ENCODE measurements around the gene GPR75. TPM values are rescaled to one million over a fixed set of nuclear protein-coding genes. Genes with fewer than 3 reads are reported as not detected.
"Not testable (repeated sequence)": the region's sequence is repeated elsewhere in the genome, so short reads cannot be mapped to it uniquely, and the experiment has no call there.

Gene GPR75
- total and polyA plus RNA-seq, 12 donors: 0.32 to 2.1 (median 0.96) TPM

DNA sequence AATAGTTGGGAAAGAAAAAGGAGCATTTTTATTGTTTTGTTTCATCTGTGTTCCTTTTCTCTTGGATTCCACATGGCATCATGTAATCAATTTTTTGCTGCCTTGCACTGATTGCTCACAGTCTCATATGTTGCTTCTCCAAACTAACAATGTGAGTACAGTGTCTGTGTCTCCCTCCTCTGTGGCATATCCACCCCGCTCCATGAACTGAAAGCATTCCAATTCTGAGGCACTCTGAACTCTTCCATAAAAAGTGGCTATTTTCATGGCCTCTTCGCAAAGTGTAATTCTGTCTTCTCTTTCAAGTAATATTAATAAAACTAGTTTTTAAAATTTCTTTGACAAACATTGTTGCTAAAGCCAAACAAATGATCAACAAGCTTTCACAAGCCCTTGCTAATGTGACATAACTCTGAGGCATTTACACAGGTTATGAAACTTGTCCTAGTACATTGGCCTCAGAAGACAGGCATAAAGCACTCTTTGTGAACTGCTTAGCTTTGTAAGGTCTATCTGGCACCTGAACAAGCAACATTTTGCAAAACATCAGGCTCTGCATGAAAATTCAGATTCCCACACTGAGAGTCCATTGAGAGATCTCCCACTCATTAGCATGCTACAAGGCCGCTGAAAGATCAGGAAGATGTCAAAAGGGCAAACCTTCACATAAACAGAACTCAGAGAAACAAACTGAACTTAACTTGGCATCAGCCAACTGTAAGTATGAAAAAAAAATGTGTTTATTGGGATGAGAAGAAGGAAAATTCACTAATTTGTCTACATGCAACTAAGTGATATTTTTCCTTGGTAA, 33.0 kb downstream of the GPR75 start:
- ATAC-seq (peak in 7 of 8 donors; percentile 25 to 69 (median 54)), DNase-seq (no peak)
- Histone ChIP-seq H3K4me3 (no peak overlapping the region), H3K27ac (peak overlapping the region in 8 of 10 donors; percentile 16 to 76 (median 40)), H3K27me3 (no peaks in the 10 kb centered on the region), H3K4me1 (peaks cover 0 to 25% (median 20%) of the 10 kb centered on the region in 9 donors), H3K36me3 (peaks cover 0 to 18% (median 0%) of the 10 kb centered on the region in 9 donors), H3K9me3 (peaks cover 0 to 9% (median 0%) of the 10 kb centered on the region in 11 donors)
- 64 to 71% methylated on average over 3 of the region's 3 CpGs for WGBS, 2 donors
- TF ChIP-seq, protein P1, sequence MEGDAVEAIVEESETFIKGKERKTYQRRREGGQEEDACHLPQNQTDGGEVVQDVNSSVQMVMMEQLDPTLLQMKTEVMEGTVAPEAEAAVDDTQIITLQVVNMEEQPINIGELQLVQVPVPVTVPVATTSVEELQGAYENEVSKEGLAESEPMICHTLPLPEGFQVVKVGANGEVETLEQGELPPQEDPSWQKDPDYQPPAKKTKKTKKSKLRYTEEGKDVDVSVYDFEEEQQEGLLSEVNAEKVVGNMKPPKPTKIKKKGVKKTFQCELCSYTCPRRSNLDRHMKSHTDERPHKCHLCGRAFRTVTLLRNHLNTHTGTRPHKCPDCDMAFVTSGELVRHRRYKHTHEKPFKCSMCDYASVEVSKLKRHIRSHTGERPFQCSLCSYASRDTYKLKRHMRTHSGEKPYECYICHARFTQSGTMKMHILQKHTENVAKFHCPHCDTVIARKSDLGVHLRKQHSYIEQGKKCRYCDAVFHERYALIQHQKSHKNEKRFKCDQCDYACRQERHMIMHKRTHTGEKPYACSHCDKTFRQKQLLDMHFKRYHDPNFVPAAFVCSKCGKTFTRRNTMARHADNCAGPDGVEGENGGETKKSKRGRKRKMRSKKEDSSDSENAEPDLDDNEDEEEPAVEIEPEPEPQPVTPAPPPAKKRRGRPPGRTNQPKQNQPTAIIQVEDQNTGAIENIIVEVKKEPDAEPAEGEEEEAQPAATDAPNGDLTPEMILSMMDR (IDR thresholded peaks at IDR 0.05): no peak
- intact Hi-C loops (cut with DNase I): no loop called here

- H3K27ac ChIP-seq: peak overlapping the region in 6 of 10 donors; percentile 16 to 76 (median 55)
- H3K27me3 ChIP-seq: no peaks in the 10 kb centered on the region
- WGBS, 2 donors: 40 to 53% methylated on average over 1 of the region's 1 CpG
- ATAC-seq: no peak
- TF ChIP-seq, protein P1 (IDR thresholded peaks at IDR 0.05): no peak
- intact Hi-C loops (cut with DNase I): no loop called here
- no peak for DNase-seq
- peaks cover 0 to 25% (median 20%) of the 10 kb centered on the region in 9 donors for H3K4me1 ChIP-seq
- no peak overlapping the region for H3K4me3 ChIP-seq
- H3K36me3 ChIP-seq: peaks cover 0 to 11% (median 0%) of the 10 kb centered on the region in 9 donors
- H3K9me3 ChIP-seq: peaks cover 0 to 9% (median 0%) of the 10 kb centered on the region in 11 donors
These were observed 33.7 kb downstream of the GPR75 start for GRCh38 chr2:53826030-53826410.

GRCh38 chr2:53823639-53824038, 36.1 kb downstream of the GPR75 start:
- WGBS, 2 donors: 92 to 93% methylated on average over 9 of the region's 9 CpGs
- DNase-seq; H3K27ac ChIP-seq; H3K4me3 ChIP-seq; intact Hi-C loops (cut with DNase I); H3K9me3 ChIP-seq; ATAC-seq; H3K27me3 ChIP-seq: not testable (repeated sequence)
- Histone ChIP-seq H3K36me3 (peaks cover 0 to 29% (median 8%) of the 10 kb centered on the region in 9 donors), H3K4me1 (peaks cover 0 to 24% (median 18%) of the 10 kb centered on the region in 9 donors)
- TF ChIP-seq, protein P1 (IDR thresholded peaks at IDR 0.05): peak in 2 of 9 donors; percentile 9 to 31

- intact Hi-C loops (cut with DNase I): no loop called here
- Histone ChIP-seq H3K4me1 (peaks cover 0 to 12% (median 9%) of the 10 kb centered on the region in 9 donors), H3K4me3 (no peak overlapping the region), H3K27me3 (no peaks in the 10 kb centered on the region), H3K9me3 (no peaks in the 10 kb centered on the region), H3K27ac (no peak overlapping the region), H3K36me3 (peaks cover 0 to 48% (median 11%) of the 10 kb centered on the region in 9 donors)
- ATAC-seq: no peak
- no peak for DNase-seq
- TF ChIP-seq, protein P1 (IDR thresholded peaks at IDR 0.05): no peak
- 88 to 92% methylated on average over 6 of the region's 6 CpGs for WGBS, 2 donors
These were observed 38.0 kb downstream of the GPR75 start for GRCh38 chr2:53821810-53822209.

Measured in heart right ventricle (tissue), 16 donors.